Measurements from ENCODE around the gene PDYN. TPM values are rescaled to one million over a fixed set of nuclear protein-coding genes. Genes with fewer than 3 reads are reported as not detected.

PDYN gene
- total and polyA plus RNA-seq, 9 of the 15 experiments (the other 6 are each of a cell fraction or from before 2014, with no cell fraction given): not detected

DNA sequence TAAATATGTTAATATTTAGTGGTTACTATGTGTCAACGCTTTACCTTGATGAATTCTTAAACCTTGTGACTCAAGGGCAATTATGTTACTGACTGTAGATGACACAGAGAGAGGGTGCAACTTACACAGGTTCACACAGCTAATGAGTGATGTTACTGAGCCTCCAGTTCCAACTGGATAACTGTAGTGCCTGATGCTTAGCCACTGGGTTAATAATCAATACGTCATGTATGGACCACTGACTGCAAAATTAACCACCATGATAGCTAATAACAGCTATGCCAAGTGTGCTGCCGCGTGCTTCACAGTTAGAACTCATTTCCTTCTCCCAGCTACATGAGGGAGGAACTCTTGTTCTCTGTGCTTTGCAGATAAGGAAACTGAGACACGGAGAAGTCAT, 53.3 kb downstream of the PDYN start:
- FAIRE-seq (no peak), ATAC-seq (no peak), DNase-seq (ENCODE audit: extremely low read depth in 1 of 4, low spot score in 3 of 4) (no peak)
- no peaks in the 10 kb centered on the region for H3K9me3 ChIP-seq (replicated peaks; ENCODE audit: control insufficient read depth, insufficient read depth, low read depth, low read length)
- H3K27me3 ChIP-seq (ENCODE audit: control insufficient read depth in 2 of 2, insufficient read depth in 2 of 2, low read length in 2 of 2): peaks cover 2 to 49% of the 10 kb centered on the region in 2 experiments; a peak in 3 of 5 replicates
- H3K79me2 ChIP-seq (ENCODE audit: control insufficient read depth, insufficient read depth, low read length): no peaks in the 10 kb centered on the region
- H3K4me2 ChIP-seq (ENCODE audit: insufficient read depth, low read length): no peak overlapping the region
- 0% methylated on average over 5 of the region's 5 CpGs for WGBS (ENCODE audit: insufficient coverage, low coverage, missing lambda C conversion rate)
- in situ Hi-C loops (cut with MboI): no loop called here
- no TSS peak for BruUV-seq (replicated peaks)
- H3K9me1 ChIP-seq (ENCODE audit: control insufficient read depth, insufficient read depth, low read length): no peaks in the 10 kb centered on the region
- H3K9ac ChIP-seq (ENCODE audit: insufficient read depth in 1 of 2, low read depth in 2 of 2, low read length in 2 of 2): no peak overlapping the region
- no peak overlapping the region for H3K4me3 ChIP-seq
- H3K36me3 ChIP-seq (ENCODE audit: control insufficient read depth, insufficient read depth, low read length): no peaks in the 10 kb centered on the region
- CTCF ChIA-PET (ENCODE audit: low intra/inter-chr PET ratio): no interaction called here
- no peaks in the 10 kb centered on the region for H3K4me1 ChIP-seq (replicated peaks in 1 of 2; ENCODE audit: control insufficient read depth in 2 of 2, insufficient read depth in 2 of 2, low read length in 2 of 2)
- no peak overlapping the region for H3K27ac ChIP-seq (ENCODE audit: extremely low read depth, low read depth, low read length)
- no peaks in the 10 kb centered on the region; the same call in 1 of the 2 replicates for H4K20me1 ChIP-seq (replicated peaks; ENCODE audit: control insufficient read depth, insufficient read depth, low read length)
- intact Hi-C loops (cut with micrococcal nuclease): no loop called here
- POLR2A ChIA-PET: no interaction called here
- no peak overlapping the region for H2AFZ ChIP-seq (ENCODE audit: low read depth, low read length)
- TF ChIP-seq ADNP (tag; IDR thresholded peaks at IDR 0.05) (no peak), RCOR1 (IDR thresholded peaks at IDR 0.05; ENCODE audit: borderline replicate concordance in 1 of 2, low read depth in 2 of 2, low read length in 2 of 2) (no peak), HBP1 (CRISPR knock-in tag; IDR thresholded peaks at IDR 0.05) (no peak), SAFB2 (IDR thresholded peaks at IDR 0.05; ENCODE audit: borderline replicate concordance, low read depth, low read length, severe bottlenecking) (no peak), RBM17 (IDR thresholded peaks at IDR 0.05; ENCODE audit: borderline replicate concordance, low read depth, low read length) (no peak), SMAD1 (IDR thresholded peaks at IDR 0.05; ENCODE audit: low read depth, low read length, partially characterized antibody) (no peak), SMARCE1 (IDR thresholded peaks at IDR 0.05) (no peak), NONO (IDR thresholded peaks at IDR 0.05; ENCODE audit: low read depth in 2 of 2, low read length in 1 of 2) (no peak), ZNF384 (IDR thresholded peaks at IDR 0.05; ENCODE audit: low read depth, low read length) (no peak)
- TF ChIP-seq, protein P1, sequence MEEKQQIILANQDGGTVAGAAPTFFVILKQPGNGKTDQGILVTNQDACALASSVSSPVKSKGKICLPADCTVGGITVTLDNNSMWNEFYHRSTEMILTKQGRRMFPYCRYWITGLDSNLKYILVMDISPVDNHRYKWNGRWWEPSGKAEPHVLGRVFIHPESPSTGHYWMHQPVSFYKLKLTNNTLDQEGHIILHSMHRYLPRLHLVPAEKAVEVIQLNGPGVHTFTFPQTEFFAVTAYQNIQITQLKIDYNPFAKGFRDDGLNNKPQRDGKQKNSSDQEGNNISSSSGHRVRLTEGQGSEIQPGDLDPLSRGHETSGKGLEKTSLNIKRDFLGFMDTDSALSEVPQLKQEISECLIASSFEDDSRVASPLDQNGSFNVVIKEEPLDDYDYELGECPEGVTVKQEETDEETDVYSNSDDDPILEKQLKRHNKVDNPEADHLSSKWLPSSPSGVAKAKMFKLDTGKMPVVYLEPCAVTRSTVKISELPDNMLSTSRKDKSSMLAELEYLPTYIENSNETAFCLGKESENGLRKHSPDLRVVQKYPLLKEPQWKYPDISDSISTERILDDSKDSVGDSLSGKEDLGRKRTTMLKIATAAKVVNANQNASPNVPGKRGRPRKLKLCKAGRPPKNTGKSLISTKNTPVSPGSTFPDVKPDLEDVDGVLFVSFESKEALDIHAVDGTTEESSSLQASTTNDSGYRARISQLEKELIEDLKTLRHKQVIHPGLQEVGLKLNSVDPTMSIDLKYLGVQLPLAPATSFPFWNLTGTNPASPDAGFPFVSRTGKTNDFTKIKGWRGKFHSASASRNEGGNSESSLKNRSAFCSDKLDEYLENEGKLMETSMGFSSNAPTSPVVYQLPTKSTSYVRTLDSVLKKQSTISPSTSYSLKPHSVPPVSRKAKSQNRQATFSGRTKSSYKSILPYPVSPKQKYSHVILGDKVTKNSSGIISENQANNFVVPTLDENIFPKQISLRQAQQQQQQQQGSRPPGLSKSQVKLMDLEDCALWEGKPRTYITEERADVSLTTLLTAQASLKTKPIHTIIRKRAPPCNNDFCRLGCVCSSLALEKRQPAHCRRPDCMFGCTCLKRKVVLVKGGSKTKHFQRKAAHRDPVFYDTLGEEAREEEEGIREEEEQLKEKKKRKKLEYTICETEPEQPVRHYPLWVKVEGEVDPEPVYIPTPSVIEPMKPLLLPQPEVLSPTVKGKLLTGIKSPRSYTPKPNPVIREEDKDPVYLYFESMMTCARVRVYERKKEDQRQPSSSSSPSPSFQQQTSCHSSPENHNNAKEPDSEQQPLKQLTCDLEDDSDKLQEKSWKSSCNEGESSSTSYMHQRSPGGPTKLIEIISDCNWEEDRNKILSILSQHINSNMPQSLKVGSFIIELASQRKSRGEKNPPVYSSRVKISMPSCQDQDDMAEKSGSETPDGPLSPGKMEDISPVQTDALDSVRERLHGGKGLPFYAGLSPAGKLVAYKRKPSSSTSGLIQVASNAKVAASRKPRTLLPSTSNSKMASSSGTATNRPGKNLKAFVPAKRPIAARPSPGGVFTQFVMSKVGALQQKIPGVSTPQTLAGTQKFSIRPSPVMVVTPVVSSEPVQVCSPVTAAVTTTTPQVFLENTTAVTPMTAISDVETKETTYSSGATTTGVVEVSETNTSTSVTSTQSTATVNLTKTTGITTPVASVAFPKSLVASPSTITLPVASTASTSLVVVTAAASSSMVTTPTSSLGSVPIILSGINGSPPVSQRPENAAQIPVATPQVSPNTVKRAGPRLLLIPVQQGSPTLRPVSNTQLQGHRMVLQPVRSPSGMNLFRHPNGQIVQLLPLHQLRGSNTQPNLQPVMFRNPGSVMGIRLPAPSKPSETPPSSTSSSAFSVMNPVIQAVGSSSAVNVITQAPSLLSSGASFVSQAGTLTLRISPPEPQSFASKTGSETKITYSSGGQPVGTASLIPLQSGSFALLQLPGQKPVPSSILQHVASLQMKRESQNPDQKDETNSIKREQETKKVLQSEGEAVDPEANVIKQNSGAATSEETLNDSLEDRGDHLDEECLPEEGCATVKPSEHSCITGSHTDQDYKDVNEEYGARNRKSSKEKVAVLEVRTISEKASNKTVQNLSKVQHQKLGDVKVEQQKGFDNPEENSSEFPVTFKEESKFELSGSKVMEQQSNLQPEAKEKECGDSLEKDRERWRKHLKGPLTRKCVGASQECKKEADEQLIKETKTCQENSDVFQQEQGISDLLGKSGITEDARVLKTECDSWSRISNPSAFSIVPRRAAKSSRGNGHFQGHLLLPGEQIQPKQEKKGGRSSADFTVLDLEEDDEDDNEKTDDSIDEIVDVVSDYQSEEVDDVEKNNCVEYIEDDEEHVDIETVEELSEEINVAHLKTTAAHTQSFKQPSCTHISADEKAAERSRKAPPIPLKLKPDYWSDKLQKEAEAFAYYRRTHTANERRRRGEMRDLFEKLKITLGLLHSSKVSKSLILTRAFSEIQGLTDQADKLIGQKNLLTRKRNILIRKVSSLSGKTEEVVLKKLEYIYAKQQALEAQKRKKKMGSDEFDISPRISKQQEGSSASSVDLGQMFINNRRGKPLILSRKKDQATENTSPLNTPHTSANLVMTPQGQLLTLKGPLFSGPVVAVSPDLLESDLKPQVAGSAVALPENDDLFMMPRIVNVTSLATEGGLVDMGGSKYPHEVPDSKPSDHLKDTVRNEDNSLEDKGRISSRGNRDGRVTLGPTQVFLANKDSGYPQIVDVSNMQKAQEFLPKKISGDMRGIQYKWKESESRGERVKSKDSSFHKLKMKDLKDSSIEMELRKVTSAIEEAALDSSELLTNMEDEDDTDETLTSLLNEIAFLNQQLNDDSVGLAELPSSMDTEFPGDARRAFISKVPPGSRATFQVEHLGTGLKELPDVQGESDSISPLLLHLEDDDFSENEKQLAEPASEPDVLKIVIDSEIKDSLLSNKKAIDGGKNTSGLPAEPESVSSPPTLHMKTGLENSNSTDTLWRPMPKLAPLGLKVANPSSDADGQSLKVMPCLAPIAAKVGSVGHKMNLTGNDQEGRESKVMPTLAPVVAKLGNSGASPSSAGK (IDR thresholded peaks at IDR 0.05): no peak

Data from K562 (cell line).